HCT116 (cell line): ENCODE data around the gene PCK2. TPM values are rescaled to one million over a fixed set of nuclear protein-coding genes. Genes with fewer than 3 reads are reported as not detected.

ENCODE experiments used
- ATAC-seq: fragments of 200-7000 bp; cut with Tn5 transposase; 2 replicates; pipeline ENCODE4 v1.9.1; 2020; ENCODE audit warnings: mild to moderate bottlenecking, moderate library complexity
- BruUV-seq: library from RNA; stranded (reverse); fragments of 400-500 nt; replicated peaks from 2 replicates; lab custom pipeline; 2021; lab: Mats Ljungman, UMichigan
- CTCF ChIA-PET: fragments of 300-600 bp; sonication (Branson Sonifier 250); formaldehyde crosslinking; loops from one replicate; lab custom pipeline; 2021; ENCODE audit warnings: antibody characterized with exemption; lab: Charles Lee
- POLR2A ChIA-PET: fragments of 300-600, 350-600 bp; sonication (Branson Sonifier 250); formaldehyde crosslinking; loops from one replicate; lab custom pipeline; 2021; ENCODE audit warnings: antibody characterized with exemption; lab: Charles Lee
- RAD21 ChIA-PET, 2 experiments: fragments of 300-600 bp; sonication (Branson Sonifier 250); formaldehyde crosslinking; loops; one replicate each; lab custom pipeline; 2023; ENCODE audit warnings: low total read pairs in 2 of 2; ENCODE audit not compliant: uncharacterized antibody in 2 of 2, unreplicated experiment in 2 of 2, low non-redundant PET in 1 of 2; lab: Charles Lee
- DNase-seq: peaks from one replicate; pipeline ENCODE4 v3.0.0-alpha.2; 2010; ENCODE audit warnings: low read depth, low spot score
- H2AFZ ChIP-seq: fragments of 200-600 bp; shearing (Covaris generic), sonication (generic); 2 replicates; pipeline ENCODE4 v1.6.1; 2017; ENCODE audit warnings: low read depth, mixed run types, mixed read lengths, antibody characterized with exemption, low read length; ENCODE audit not compliant: poor library complexity, severe bottlenecking
- H3K27ac ChIP-seq: 2 replicates; pipeline ENCODE4 v1.5.1; 2012; ENCODE audit warnings: low read depth, low read length
- H3K27me3 ChIP-seq: fragments of 200-600 bp; sonication (generic); 2 replicates; pipeline ENCODE4 v1.6.1; 2016; ENCODE audit warnings: mixed run types, low read length, mixed read lengths; ENCODE audit not compliant: insufficient read depth
- H3K36me3 ChIP-seq, 2 experiments: fragments of 200-500 bp in 1 of 2; fragments of 200-600 bp in 1 of 2; sonication (Bioruptor generic) in 1 of 2; sonication (generic) in 1 of 2; 2 replicates each; pipeline versions ENCODE4 v1.5.1 to v1.6.1; 2014 to 2016; ENCODE audit warnings: low read length in 2 of 2, inconsistent platforms in 1 of 2, mixed read lengths in 1 of 2, mixed run types in 1 of 2; ENCODE audit not compliant: insufficient read depth in 2 of 2, control insufficient read depth in 1 of 2
- H3K4me1 ChIP-seq, 2 experiments: fragments of 200-600 bp in 1 of 2; sonication (generic) in 1 of 2; 2 replicates each; pipeline versions ENCODE4 v1.5.1 to v1.6.1; 2012 to 2017; ENCODE audit warnings: low read length in 2 of 2, inconsistent platforms in 1 of 2, mild to moderate bottlenecking in 1 of 2, mixed read lengths in 1 of 2, mixed run types in 1 of 2, moderate library complexity in 1 of 2; ENCODE audit not compliant: insufficient read depth in 2 of 2, control insufficient read depth in 1 of 2
- H3K4me2 ChIP-seq: fragments of 200-600 bp; sonication (generic); 2 replicates; pipeline ENCODE4 v1.6.1; 2017; ENCODE audit warnings: mixed run types, low read length, mixed read lengths
- H3K4me3 ChIP-seq, 2 experiments: fragments of 200-600 bp in 1 of 2; sonication (generic) in 1 of 2; replicated peaks in 1 of 2; 2 replicates each; pipeline ENCODE4 v1.5.1; 2011 to 2016; ENCODE audit warnings: low read length in 2 of 2, control low read depth in 1 of 2, low read depth in 1 of 2, mild to moderate bottlenecking in 1 of 2, mixed read lengths in 1 of 2, mixed run types in 1 of 2
- H3K79me2 ChIP-seq: fragments of 200-600 bp; sonication (generic); 2 replicates; pipeline ENCODE4 v1.6.1; 2017; ENCODE audit warnings: mild to moderate bottlenecking, mixed run types, low read length, moderate library complexity, mixed read lengths; ENCODE audit not compliant: insufficient read depth
- H3K9ac ChIP-seq: fragments of 200-600 bp; sonication (generic); 2 replicates; pipeline ENCODE4 v1.6.1; 2016; ENCODE audit warnings: low read length, mixed read lengths
- H3K9me2 ChIP-seq: fragments of 200-600 bp; sonication (generic), shearing (Covaris generic); 2 replicates; pipeline ENCODE4 v1.6.1; 2017; ENCODE audit warnings: mixed run types, mild to moderate bottlenecking, moderate library complexity; ENCODE audit not compliant: insufficient read depth
- H3K9me3 ChIP-seq, 2 experiments: fragments of 200-500 bp in 1 of 2; fragments of 200-600 bp in 1 of 2; sonication (Bioruptor generic) in 1 of 2; sonication (generic) in 1 of 2; 2 replicates each; pipeline ENCODE4 v1.6.1; 2014 to 2017; ENCODE audit warnings: low read length in 2 of 2, mixed read lengths in 2 of 2, inconsistent platforms in 1 of 2, low read depth in 1 of 2, mild to moderate bottlenecking in 1 of 2, mixed run types in 1 of 2, moderate library complexity in 1 of 2; ENCODE audit not compliant: control insufficient read depth in 1 of 2, insufficient read depth in 1 of 2
- H4K20me1 ChIP-seq: fragments of 200-600 bp; sonication (generic), shearing (Covaris generic); 2 replicates; pipeline ENCODE4 v1.6.1; 2017; ENCODE audit warnings: mixed run types, mild to moderate bottlenecking, moderate library complexity; ENCODE audit not compliant: insufficient read depth
- CBX3 ChIP-seq: IDR thresholded peaks from 2 replicates; pipeline ENCODE4 v1.6.1; 2012; ENCODE audit warnings: low read depth
- ELF1 ChIP-seq: IDR thresholded peaks from 2 replicates; pipeline ENCODE4 v1.6.1; 2012; ENCODE audit warnings: low read depth, borderline replicate concordance
- FOSL1 ChIP-seq: IDR thresholded peaks from 2 replicates; pipeline ENCODE4 v1.6.1; 2012; ENCODE audit warnings: low read depth
- POLR2A ChIP-seq: IDR thresholded peaks from 2 replicates; pipeline ENCODE4 v1.7.0; 2011; ENCODE audit warnings: borderline replicate concordance; ENCODE audit not compliant: insufficient read depth, insufficient read length; ENCODE audit errors: extremely low read depth
- SIN3A ChIP-seq: IDR thresholded peaks from 2 replicates; pipeline ENCODE4 v1.6.1; 2012; ENCODE audit warnings: low read depth
- SRF ChIP-seq: IDR thresholded peaks from 2 replicates; pipeline ENCODE4 v1.6.1; 2012; ENCODE audit warnings: low read depth
- ZNF274 ChIP-seq: fragments of 200-500 bp; sonication (Bioruptor generic); IDR thresholded peaks from 2 replicates; pipeline ENCODE4 v1.6.1; 2014; ENCODE audit warnings: mild to moderate bottlenecking, low read depth, low read length, inconsistent platforms
- intact Hi-C: fragments of 100-400 bp; cut with micrococcal nuclease; formaldehyde crosslinking; loops from 2 replicates; pipeline ENCODE4 v1.10.0; 2022
- total RNA-seq: library from RNA; stranded (reverse); gene quantifications from one replicate; pipeline ENCODE4 v1.2.1, GENCODE V29; 2021; ENCODE audit not compliant: unreplicated experiment

PCK2 gene
- total RNA-seq, 1 experiment from 2014 or later: 94.1 TPM

GRCh38 chr14:24150061-24150460, 56.0 kb downstream of the PCK2 start:
- no peaks in the 10 kb centered on the region for H3K27me3 ChIP-seq
- ChIA-PET POLR2A (interaction anchor here (1.8 kb wide), 1 partner anchor 9 kb away, joined by 4 read pairs; the partner anchor contains the start of gene EMC9), RAD21 (no interaction called here), CTCF (interaction anchor here (1.0 kb wide), 1 partner anchor 11 kb away, joined by 4 read pairs; the partner anchor contains the start of gene IRF9)
- H3K9ac ChIP-seq: no peak overlapping the region
- H3K27ac ChIP-seq: no peak overlapping the region
- peaks cover 49% of the 10 kb centered on the region for H3K79me2 ChIP-seq
- H2AFZ ChIP-seq: no peak overlapping the region
- no TSS peak for BruUV-seq
- H3K9me3 ChIP-seq: no peaks in the 10 kb centered on the region
- no peaks in the 10 kb centered on the region for H3K9me2 ChIP-seq
- H4K20me1 ChIP-seq: no peaks in the 10 kb centered on the region
- TF ChIP-seq FOSL1 (no peak), ZNF274 (no peak)
- DNase-seq (no peak), ATAC-seq (no peak)
- no peak overlapping the region for H3K4me3 ChIP-seq
- intact Hi-C loops: no loop called here
- peaks cover 13 to 16% of the 10 kb centered on the region in 2 experiments for H3K4me1 ChIP-seq
- no peak overlapping the region for H3K4me2 ChIP-seq
- H3K36me3 ChIP-seq: peaks cover 33 to 39% of the 10 kb centered on the region in 2 experiments

DNA sequence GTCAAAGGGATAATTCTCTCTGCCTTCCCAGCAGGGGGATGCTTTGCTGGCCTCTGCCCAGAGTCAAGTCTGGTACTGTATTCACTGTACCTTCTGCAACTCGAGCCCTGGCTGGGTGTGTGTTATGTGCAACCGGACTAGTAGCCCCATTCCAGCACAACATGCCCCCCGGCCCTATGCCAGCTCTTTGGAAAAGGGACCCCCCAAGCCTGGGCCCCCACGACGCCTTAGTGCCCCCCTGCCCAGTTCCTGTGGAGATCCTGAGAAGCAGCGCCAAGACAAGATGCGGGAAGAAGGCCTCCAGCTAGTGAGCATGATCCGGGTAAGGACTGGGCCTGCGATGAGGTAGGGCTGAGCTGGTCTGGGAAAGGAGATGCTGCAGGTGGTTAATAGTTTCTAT, 56.5 kb downstream of the PCK2 start:
- POLR2A ChIA-PET: interaction anchor here (1.8 kb wide), 1 partner anchor 9 kb away, joined by 4 read pairs; the partner anchor contains the start of gene EMC9
- no peaks in the 10 kb centered on the region for H3K9me3 ChIP-seq
- no peak overlapping the region for H3K4me3 ChIP-seq
- no peaks in the 10 kb centered on the region for H4K20me1 ChIP-seq
- H3K9ac ChIP-seq: no peak overlapping the region
- H3K79me2 ChIP-seq: peaks cover 44% of the 10 kb centered on the region
- intact Hi-C loops: no loop called here
- no peaks in the 10 kb centered on the region for H3K9me2 ChIP-seq
- CTCF ChIA-PET: interaction anchor here (1.0 kb wide), 1 partner anchor 10 kb away, joined by 4 read pairs; the partner anchor contains the start of gene IRF9
- no peak overlapping the region for H3K27ac ChIP-seq
- peaks cover 8 to 11% of the 10 kb centered on the region in 2 experiments for H3K4me1 ChIP-seq
- H3K27me3 ChIP-seq: no peaks in the 10 kb centered on the region
- ATAC-seq (no peak), DNase-seq (no peak)
- peaks cover 33 to 44% of the 10 kb centered on the region in 2 experiments for H3K36me3 ChIP-seq
- RAD21 ChIA-PET: no interaction called here
- H2AFZ ChIP-seq: no peak overlapping the region
- no TSS peak for BruUV-seq
- TF ChIP-seq ELF1 (no peak), ZNF274 (no peak), CBX3 (no peak), SIN3A (no peak), POLR2A (no peak), SRF (no peak), FOSL1 (no peak)
- H3K4me2 ChIP-seq: no peak overlapping the region
